ENCODE results near the gene SPNS3. TPM values are rescaled to one million over a fixed set of nuclear protein-coding genes. Genes with fewer than 3 reads are reported as not detected.

SPNS3 gene
- total and polyA plus RNA-seq, 2 of the 8 experiments (the other 6 are each of a cell fraction or from before 2014, with no cell fraction given): not detected

- Histone ChIP-seq H3K23me2 (ENCODE audit: low read depth, low read length) (no peaks in the 10 kb centered on the region), H4K5ac (ENCODE audit: insufficient read length, low read depth, low read length) (no peak overlapping the region), H2BK5ac (ENCODE audit: low read depth, low read length) (no peak overlapping the region), H2AK5ac (ENCODE audit: low read depth, low read length) (no peak overlapping the region), H3K23ac (ENCODE audit: insufficient read length) (no peak overlapping the region), H4K20me1 (replicated peaks in 1 of 2; ENCODE audit: control insufficient read depth in 1 of 2, insufficient read depth in 2 of 2, low read length in 2 of 2) (no peaks in the 10 kb centered on the region), H3K9ac (replicated peaks in 1 of 4; ENCODE audit: extremely low read depth in 1 of 4, low read depth in 3 of 4, low read length in 3 of 4) (no peak overlapping the region), H3K9me3 (ENCODE audit: insufficient read depth in 2 of 2, low read depth in 1 of 2, low read length in 1 of 2) (no peaks in the 10 kb centered on the region), H3K4me1 (replicated peaks in 1 of 4; ENCODE audit: control insufficient read depth in 3 of 4, insufficient read depth in 4 of 4, low read length in 3 of 4) (no peaks in the 10 kb centered on the region), H3K79me1 (ENCODE audit: low read depth, low read length) (no peaks in the 10 kb centered on the region), H3K27ac (ENCODE audit: low read depth, low read length) (no peak overlapping the region), H4K91ac (replicated peaks; ENCODE audit: insufficient read length, low read length) (no peak overlapping the region), H3K27me3 (replicated peaks in 1 of 4; ENCODE audit: control insufficient read depth in 3 of 4, extremely low read depth in 1 of 4, insufficient read depth in 3 of 4, low read length in 3 of 4) (no peaks in the 10 kb centered on the region; a peak in 2 of 7 replicates), H3K14ac (ENCODE audit: insufficient read length) (no peak overlapping the region), H3K18ac (ENCODE audit: extremely low read depth, low read length) (no peak overlapping the region), H2BK120ac (replicated peaks; ENCODE audit: low read depth, low read length) (no peak overlapping the region), H3K79me2 (ENCODE audit: control insufficient read depth in 1 of 2, insufficient read depth in 2 of 2, low read length in 2 of 2) (no peaks in the 10 kb centered on the region), H3K4ac (replicated peaks; ENCODE audit: insufficient read length, low read depth, low read length) (no peak overlapping the region), H2BK20ac (ENCODE audit: low read length) (no peak overlapping the region), H2AFZ (ENCODE audit: low read length) (no peak overlapping the region), H3K56ac (replicated peaks; ENCODE audit: insufficient read length, low read depth, low read length) (no peak overlapping the region), H2BK12ac (ENCODE audit: low read depth, low read length) (no peak overlapping the region), H3K4me2 (ENCODE audit: insufficient read depth in 1 of 2, low read depth in 2 of 2, low read length in 2 of 2) (no peak overlapping the region), H3K4me3 (ENCODE audit: extremely low read depth in 1 of 4, insufficient read depth in 2 of 4, low read depth in 3 of 4, low read length in 4 of 4) (no peak overlapping the region), H3K36me3 (ENCODE audit: control insufficient read depth in 2 of 4, insufficient read depth in 4 of 4, low read length in 3 of 4) (no peaks in the 10 kb centered on the region), H4K8ac (ENCODE audit: extremely low read depth, insufficient read depth, low read length) (no peak overlapping the region), H2BK15ac (ENCODE audit: low read length) (no peak overlapping the region)
- WGBS, 2 experiments (ENCODE audit: extremely low coverage in 1 of 2, insufficient coverage in 1 of 2, insufficient read length in 1 of 2, insufficient replicate concordance in 2 of 2, low coverage in 1 of 2, low lambda C conversion rate in 2 of 2, missing lambda C conversion rate in 1 of 2): 89% methylated on average over 16 of the region's 17 CpGs; no CpG with 5 or more reads in 1 of the 2 experiments
- POLR2A ChIA-PET (ENCODE audit: partially characterized antibody): interaction anchor here (0.6 to 1.1 kb wide), 2 partner anchors 8 to 91 kb away, joined by 3 read pairs; no protein-coding TSS in a partner anchor
- CTCF ChIA-PET (ENCODE audit: partially characterized antibody): interaction anchor here (0.6 to 2.8 kb wide), 5 partner anchors 17 to 144 kb away, joined by 3 to 12 read pairs (median 4); no protein-coding TSS in a partner anchor
- TF ChIP-seq CHD2 (IDR thresholded peaks at IDR 0.05; ENCODE audit: low read length) (no peak), EP300 (IDR thresholded peaks at IDR 0.05; ENCODE audit: borderline replicate concordance in 1 of 2, low read depth in 2 of 2, low read length in 2 of 2) (no peak), SIN3A (conservative IDR thresholded peaks at IDR 0.05 in 1 of 2, IDR thresholded peaks at IDR 0.05 in 1 of 2; ENCODE audit: low read depth in 1 of 2, low read length in 2 of 2) (no peak), CBX5 (IDR thresholded peaks at IDR 0.05; ENCODE audit: low read depth, low read length) (no peak)
- FAIRE-seq (no peak), DNase-seq (ENCODE audit: low read depth in 1 of 2, low spot score in 2 of 2) (no peak)
These were observed 4.6 kb downstream of the SPNS3 start for GRCh38 chr17:4438162-4438944.
